ENCODE measurements around the gene INPP5K.

INPP5K gene

DNA sequence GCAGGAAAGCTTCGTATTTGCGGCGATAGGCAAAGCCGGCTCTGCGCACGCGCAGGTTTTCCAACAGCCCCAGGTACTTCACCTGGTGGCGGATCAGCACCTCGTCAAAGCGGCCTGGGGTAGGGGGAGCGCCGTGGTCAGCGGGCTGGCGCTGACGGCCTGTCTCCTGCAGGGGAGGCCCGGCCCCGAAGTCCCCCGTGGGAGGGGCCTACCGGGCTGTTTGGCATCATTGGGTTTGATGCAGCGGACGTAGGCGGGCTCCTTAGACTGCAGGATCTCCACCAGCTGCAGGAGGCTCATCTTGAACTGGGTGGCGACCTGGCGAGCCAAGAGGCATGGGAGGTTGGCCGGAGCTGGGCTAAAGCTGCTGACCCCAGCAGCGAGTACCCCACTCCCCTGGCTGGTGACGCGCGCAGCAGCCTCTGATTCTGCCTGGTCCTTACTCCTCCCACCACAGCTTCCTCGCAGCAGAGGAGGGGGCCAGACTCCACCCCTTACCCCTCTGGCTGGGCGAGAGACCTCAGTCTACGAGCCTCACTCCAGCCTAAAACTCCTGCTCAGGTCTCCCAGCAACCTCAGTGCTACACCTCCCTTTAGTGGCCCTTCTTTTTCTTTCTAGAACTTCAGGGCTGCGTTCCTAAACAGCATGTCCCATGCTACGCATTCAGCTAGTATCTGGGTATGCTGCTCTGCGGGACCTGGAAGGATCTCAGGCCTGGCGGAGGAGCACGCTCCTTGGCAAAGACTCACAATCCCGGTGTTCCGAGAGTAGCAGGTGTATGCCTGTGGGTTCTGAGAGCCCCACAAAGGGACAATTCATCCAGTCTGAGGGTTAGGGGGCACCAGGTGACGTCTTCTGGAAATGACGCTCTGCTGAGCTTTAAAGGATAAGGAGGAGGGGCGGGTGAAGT, 44.2 kb downstream of the INPP5K start:
- Histone ChIP-seq H2AFZ (ENCODE audit: low read length, unreplicated experiment) (no peak overlapping the region), H3K27me3 (ENCODE audit: insufficient read depth, low read length) (no peaks in the 10 kb centered on the region), H3K79me2 (ENCODE audit: control insufficient read depth, insufficient read depth, low read length, unreplicated experiment) (no peaks in the 10 kb centered on the region), H3K4me1 (ENCODE audit: control insufficient read depth, insufficient read depth, low read length, unreplicated experiment) (peaks cover 6% of the 10 kb centered on the region), H3K36me3 (ENCODE audit: insufficient read depth, low read length) (peaks cover 10% of the 10 kb centered on the region; the same call in 1 of the 2 replicates), H3K4me3 (ENCODE audit: low read depth, low read length) (no peak overlapping the region), H3K27ac (ENCODE audit: low read depth, low read length) (no peak overlapping the region)

DNA sequence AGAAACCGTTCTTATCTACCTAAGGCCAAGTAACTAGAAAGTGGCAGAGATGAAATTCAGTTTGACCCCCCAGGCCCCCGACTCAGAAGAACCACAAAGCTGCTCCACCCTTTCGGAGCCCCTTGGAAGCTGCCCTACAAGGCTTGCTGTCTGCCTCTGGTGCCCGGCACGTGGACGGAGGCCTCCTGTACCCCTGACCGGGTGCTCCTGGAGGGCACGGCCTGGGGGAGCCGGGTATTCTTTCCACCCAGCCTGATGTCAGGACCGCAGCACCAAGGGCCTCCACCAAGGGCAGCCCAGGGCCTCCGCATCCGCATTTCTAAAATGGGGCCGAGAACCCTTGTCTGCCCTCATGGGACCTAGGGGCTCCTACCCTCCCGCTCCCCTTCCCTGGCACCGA, 44.9 kb downstream of the INPP5K start:
- Histone ChIP-seq H3K27me3 (ENCODE audit: insufficient read depth, low read length) (no peaks in the 10 kb centered on the region), H3K79me2 (ENCODE audit: control insufficient read depth, insufficient read depth, low read length, unreplicated experiment) (no peaks in the 10 kb centered on the region), H3K27ac (ENCODE audit: low read depth, low read length) (no peak overlapping the region), H3K36me3 (ENCODE audit: insufficient read depth, low read length) (peaks cover 10% of the 10 kb centered on the region; the same call in 1 of the 2 replicates), H2AFZ (ENCODE audit: low read length, unreplicated experiment) (no peak overlapping the region), H3K4me1 (ENCODE audit: control insufficient read depth, insufficient read depth, low read length, unreplicated experiment) (peaks cover 4% of the 10 kb centered on the region), H3K4me3 (ENCODE audit: low read depth, low read length) (no peak overlapping the region)

DNA sequence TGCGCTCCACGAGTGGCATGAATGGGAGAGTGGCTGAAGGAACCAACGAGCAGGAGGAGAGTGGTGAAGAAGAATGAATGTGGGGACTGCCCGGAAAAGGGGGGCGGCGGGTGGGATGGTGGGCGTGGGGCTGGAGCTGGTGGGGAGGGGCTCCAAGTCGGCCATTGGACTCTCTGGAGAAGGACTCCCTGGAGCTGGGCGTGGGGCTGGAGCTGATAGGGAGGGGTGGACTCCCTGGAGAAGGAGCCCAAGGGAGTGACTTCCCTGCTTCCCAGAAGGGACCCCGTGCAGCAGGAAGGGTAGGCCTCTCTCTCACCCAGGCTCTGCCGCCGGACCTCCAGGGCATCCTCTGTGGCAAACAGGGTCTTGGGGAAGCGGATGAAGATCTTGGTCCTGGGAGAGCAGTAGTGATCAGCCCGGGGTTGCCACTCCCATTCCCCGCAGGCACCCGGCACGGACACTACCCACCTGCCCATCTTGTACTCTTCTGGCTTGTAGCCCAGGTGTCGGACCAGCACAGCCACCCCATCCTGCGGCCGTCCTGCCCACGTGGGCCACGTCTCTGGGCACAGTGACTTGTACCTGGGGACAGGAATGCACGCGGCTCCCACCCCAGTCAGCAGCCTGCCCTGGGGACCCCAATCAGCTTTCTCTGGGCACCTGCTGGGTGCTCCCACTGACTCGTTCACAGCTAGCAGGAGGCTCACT, 45.5 kb downstream of the INPP5K start:
- Histone ChIP-seq H3K36me3 (ENCODE audit: insufficient read depth, low read length) (peaks cover 10% of the 10 kb centered on the region; the same call in 1 of the 2 replicates), H3K4me1 (ENCODE audit: control insufficient read depth, insufficient read depth, low read length, unreplicated experiment) (no peaks in the 10 kb centered on the region), H3K79me2 (ENCODE audit: control insufficient read depth, insufficient read depth, low read length, unreplicated experiment) (no peaks in the 10 kb centered on the region), H3K27ac (ENCODE audit: low read depth, low read length) (no peak overlapping the region), H3K4me3 (ENCODE audit: low read depth, low read length) (no peak overlapping the region), H2AFZ (ENCODE audit: low read length, unreplicated experiment) (no peak overlapping the region), H3K27me3 (ENCODE audit: insufficient read depth, low read length) (no peaks in the 10 kb centered on the region)

DNA sequence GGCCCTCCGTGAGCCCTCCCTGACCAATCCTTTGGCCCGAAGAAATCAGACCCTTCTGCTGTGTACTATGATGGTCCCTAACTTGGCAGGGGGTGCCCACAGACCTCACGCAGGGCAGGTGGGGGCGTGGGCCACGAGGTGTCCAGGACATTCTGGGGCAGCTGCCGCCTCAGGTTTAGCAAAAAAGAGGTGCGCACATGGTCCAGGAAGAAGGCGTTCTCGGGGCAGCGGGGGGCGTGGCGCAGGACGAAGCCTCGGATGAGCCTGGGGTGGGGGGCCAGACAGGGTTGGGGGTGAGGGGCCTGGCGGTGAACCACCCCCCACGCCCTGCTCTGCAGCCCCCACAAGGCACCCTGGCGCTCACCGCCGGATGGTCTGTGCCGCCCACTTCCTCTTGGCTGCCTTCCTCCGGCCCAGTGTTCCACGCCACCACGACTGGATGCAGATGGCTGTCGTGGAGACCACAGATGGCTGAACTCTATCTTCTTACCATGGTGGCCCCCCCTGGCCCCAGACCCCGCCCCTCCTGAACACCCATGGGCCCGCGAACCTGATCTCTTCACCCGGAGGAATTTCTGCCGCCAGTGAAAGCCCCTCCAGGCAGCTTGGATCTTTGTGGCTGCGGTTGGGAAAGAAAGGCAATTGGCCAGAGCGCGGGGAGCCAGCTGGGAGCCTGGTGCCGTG, 46.2 kb downstream of the INPP5K start:
- no peaks in the 10 kb centered on the region for H3K27me3 ChIP-seq (ENCODE audit: insufficient read depth, low read length)
- no peak overlapping the region for H3K4me3 ChIP-seq (ENCODE audit: low read depth, low read length)
- H3K27ac ChIP-seq (ENCODE audit: low read depth, low read length): no peak overlapping the region
- no peaks in the 10 kb centered on the region for H3K79me2 ChIP-seq (ENCODE audit: control insufficient read depth, insufficient read depth, low read length, unreplicated experiment)
- H2AFZ ChIP-seq (ENCODE audit: low read length, unreplicated experiment): no peak overlapping the region
- peaks cover 9% of the 10 kb centered on the region; the same call in 1 of the 2 replicates for H3K36me3 ChIP-seq (ENCODE audit: insufficient read depth, low read length)
- H3K4me1 ChIP-seq (ENCODE audit: control insufficient read depth, insufficient read depth, low read length, unreplicated experiment): no peaks in the 10 kb centered on the region

DNA sequence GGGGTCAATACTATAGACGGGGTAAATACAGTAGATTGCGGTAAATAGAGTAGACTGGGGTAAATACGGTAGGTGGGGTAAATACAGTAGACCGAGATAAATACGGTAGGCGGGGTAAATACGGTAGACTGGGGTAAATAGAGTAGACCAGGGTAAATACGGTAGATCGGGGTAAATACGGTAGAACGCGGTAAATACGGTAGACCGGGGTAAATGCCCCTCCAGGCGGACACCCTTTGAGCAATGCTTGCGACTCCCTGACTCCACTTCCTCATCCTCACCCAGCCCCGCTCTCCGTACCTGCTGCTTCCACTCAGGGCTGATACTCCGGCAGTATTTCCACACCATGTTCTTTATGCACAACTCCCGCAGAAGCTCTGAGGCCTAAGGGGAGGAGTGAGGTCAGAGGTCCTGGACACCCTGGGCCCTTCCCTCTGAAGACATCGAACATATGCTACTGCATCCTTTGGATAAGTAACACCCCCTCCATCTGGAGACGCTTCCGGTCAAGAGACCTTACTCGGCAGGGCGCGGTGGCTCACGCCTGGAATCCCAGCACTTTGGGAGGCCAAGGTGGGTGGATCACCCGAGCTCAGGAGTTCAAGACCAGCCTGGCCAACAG, 47.1 kb downstream of the INPP5K start:
- Histone ChIP-seq H2AFZ (ENCODE audit: low read length, unreplicated experiment) (no peak overlapping the region), H3K27me3 (ENCODE audit: insufficient read depth, low read length) (no peaks in the 10 kb centered on the region), H3K4me1 (ENCODE audit: control insufficient read depth, insufficient read depth, low read length, unreplicated experiment) (no peaks in the 10 kb centered on the region), H3K27ac (ENCODE audit: low read depth, low read length) (no peak overlapping the region), H3K36me3 (ENCODE audit: insufficient read depth, low read length) (peaks cover 12% of the 10 kb centered on the region; the same call in 1 of the 2 replicates), H3K4me3 (ENCODE audit: low read depth, low read length) (no peak overlapping the region), H3K79me2 (ENCODE audit: control insufficient read depth, insufficient read depth, low read length, unreplicated experiment) (no peaks in the 10 kb centered on the region)

DNA sequence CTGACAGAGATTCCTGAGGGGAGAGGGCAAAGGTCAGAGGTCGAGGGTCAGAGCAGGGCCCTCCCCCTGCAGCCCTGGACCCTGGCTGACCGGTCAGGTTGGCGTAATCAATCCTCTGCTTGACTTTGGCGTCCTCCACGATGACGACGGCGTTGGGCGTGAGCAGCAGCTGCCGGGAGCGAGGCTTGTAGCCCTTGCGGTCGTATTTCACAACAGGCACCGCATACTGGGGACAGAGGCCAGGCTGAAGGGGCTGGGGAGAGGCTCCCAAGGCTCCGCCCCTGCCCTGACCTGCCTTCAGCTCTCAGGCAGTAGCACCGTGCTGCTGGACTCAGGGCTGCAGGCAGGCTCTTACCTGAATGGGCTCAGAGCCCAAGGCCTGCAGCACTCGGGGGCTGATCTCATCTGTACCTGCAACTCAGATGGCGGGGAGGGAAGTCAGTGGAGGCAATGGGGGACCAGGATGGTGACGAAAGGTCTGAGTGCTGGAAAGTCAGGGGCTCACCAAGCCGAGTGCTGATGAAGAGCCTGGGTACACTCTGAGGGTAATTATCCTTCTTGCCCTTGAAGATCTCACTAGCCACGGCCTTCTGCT, 48.4 kb downstream of the INPP5K start:
- no peak overlapping the region for H3K27ac ChIP-seq (ENCODE audit: low read depth, low read length)
- H3K27me3 ChIP-seq (ENCODE audit: insufficient read depth, low read length): no peaks in the 10 kb centered on the region
- H3K79me2 ChIP-seq (ENCODE audit: control insufficient read depth, insufficient read depth, low read length, unreplicated experiment): no peaks in the 10 kb centered on the region
- no peak overlapping the region for H3K4me3 ChIP-seq (ENCODE audit: low read depth, low read length)
- no peak overlapping the region for H2AFZ ChIP-seq (ENCODE audit: low read length, unreplicated experiment)
- H3K4me1 ChIP-seq (ENCODE audit: control insufficient read depth, insufficient read depth, low read length, unreplicated experiment): peaks cover 5% of the 10 kb centered on the region
- H3K36me3 ChIP-seq (ENCODE audit: insufficient read depth, low read length): peaks cover 12% of the 10 kb centered on the region; the same call in 1 of the 2 replicates

DNA sequence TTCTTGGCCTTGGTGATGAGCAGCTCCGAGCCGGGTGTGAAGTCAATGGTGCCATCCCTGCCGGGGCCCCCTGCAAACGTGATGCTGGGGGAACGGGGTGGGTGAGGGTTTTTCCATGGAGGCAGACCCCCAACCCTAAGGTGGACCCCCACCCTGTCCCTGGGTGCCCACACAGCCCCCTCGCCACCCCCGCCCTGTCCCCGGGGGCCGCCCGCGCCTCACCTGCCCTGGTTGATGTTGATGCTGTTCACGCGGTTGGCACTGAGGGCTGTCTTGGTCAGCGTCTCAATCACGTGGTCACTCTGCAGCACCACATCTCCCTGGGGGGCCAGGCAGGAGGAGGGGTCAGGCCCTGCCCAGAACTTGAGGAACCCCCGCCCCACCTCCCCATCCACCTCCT, 49.2 kb downstream of the INPP5K start:
- H3K36me3 ChIP-seq (ENCODE audit: insufficient read depth, low read length): peaks cover 17% of the 10 kb centered on the region; the same call in 1 of the 2 replicates
- H3K4me1 ChIP-seq (ENCODE audit: control insufficient read depth, insufficient read depth, low read length, unreplicated experiment): peaks cover 5% of the 10 kb centered on the region
- no peaks in the 10 kb centered on the region for H3K27me3 ChIP-seq (ENCODE audit: insufficient read depth, low read length)

DNA sequence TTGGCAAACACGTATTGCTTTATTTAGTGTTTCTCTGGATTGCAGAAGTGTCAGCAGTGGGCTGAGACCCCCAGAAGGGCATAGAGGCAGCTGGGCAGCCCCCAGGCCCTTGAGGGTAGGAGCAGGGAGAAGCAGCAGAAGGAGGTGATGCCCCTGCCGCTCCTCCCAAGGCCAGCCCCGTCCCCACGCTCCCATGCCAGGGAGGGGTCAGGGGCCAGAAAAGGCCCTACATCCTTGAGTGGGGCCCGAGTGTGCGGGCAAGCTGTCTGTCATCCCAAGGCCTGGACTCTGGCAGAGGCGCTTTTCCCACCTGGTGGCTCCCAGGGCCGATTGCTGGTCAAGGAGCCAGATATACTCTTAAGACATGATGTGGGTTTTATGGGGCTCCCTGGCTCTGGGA, 52.2 kb downstream of the INPP5K start:
- no peak overlapping the region for H3K4me3 ChIP-seq (ENCODE audit: low read depth, low read length)
- no peaks in the 10 kb centered on the region for H3K79me2 ChIP-seq (ENCODE audit: control insufficient read depth, insufficient read depth, low read length, unreplicated experiment)
- no peak overlapping the region for H2AFZ ChIP-seq (ENCODE audit: low read length, unreplicated experiment)
- no peak overlapping the region for H3K27ac ChIP-seq (ENCODE audit: low read depth, low read length)
- H3K36me3 ChIP-seq (ENCODE audit: insufficient read depth, low read length): peaks cover 21% of the 10 kb centered on the region; the same call in 1 of the 2 replicates
- H3K27me3 ChIP-seq (ENCODE audit: insufficient read depth, low read length): no peaks in the 10 kb centered on the region
- H3K4me1 ChIP-seq (ENCODE audit: control insufficient read depth, insufficient read depth, low read length, unreplicated experiment): peaks cover 14% of the 10 kb centered on the region

More for the DNA sequence above, 49.2 kb downstream of the INPP5K start:
- H3K27ac ChIP-seq (ENCODE audit: low read depth, low read length): no peak overlapping the region
- H3K4me3 ChIP-seq (ENCODE audit: low read depth, low read length): no peak overlapping the region
- H2AFZ ChIP-seq (ENCODE audit: low read length, unreplicated experiment): no peak overlapping the region
- H3K79me2 ChIP-seq (ENCODE audit: control insufficient read depth, insufficient read depth, low read length, unreplicated experiment): no peaks in the 10 kb centered on the region

DNA sequence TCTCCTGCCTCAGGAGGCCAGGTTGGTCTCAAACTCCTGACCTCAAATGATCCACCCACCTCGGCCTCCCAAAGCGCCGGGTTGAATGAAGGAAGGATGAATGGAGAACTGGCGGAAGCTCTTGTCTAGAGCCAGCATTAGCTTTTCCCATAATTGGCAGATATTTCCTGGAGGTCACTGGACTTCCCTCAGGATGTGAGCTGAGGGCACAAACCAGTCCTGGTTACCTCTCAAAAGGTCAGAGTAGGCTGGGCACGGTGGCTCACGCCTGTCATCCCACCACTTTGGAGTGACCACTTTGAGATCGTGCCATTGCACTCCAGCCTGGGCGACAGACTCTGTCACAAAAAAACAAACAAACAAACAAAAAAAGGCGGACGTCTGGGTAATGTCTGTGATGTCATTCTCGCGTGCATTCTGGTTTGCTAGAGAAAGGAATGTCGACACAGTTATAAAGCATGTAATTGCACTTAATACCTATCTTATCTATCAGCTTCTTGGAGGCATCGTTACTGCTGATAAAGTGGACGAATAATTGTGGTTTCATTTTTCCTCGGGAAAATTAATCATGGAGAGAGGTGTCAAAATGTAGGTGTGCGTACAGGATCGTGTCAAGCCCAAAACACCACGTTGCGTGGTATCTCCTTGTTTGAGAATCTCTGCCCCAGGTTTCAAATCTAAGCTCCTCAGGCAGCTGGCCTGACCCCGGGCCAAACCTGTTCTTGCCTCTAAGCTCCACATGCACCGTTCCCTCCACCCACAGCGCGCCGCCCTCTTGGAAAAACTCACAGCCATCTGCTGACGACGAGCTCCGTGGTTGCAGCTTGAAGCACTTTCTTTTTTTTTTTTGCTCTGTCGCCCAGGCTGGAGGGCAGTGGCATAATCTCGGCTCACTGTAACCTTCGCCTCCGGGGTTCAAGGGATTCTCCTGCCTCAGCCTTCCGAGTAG, 54.0 kb downstream of the INPP5K start:
- Histone ChIP-seq H3K27me3 (ENCODE audit: insufficient read depth, low read length) (no peaks in the 10 kb centered on the region), H2AFZ (ENCODE audit: low read length, unreplicated experiment) (no peak overlapping the region), H3K4me1 (ENCODE audit: control insufficient read depth, insufficient read depth, low read length, unreplicated experiment) (peaks cover 14% of the 10 kb centered on the region), H3K79me2 (ENCODE audit: control insufficient read depth, insufficient read depth, low read length, unreplicated experiment) (no peaks in the 10 kb centered on the region), H3K27ac (ENCODE audit: low read depth, low read length) (no peak overlapping the region), H3K36me3 (ENCODE audit: insufficient read depth, low read length) (peaks cover 14% of the 10 kb centered on the region; the same call in 1 of the 2 replicates), H3K4me3 (ENCODE audit: low read depth, low read length) (no peak overlapping the region)

Measured in ACC112 (cell line).